ENCODE results near the gene KIF9.

- TF ChIP-seq, protein P1, sequence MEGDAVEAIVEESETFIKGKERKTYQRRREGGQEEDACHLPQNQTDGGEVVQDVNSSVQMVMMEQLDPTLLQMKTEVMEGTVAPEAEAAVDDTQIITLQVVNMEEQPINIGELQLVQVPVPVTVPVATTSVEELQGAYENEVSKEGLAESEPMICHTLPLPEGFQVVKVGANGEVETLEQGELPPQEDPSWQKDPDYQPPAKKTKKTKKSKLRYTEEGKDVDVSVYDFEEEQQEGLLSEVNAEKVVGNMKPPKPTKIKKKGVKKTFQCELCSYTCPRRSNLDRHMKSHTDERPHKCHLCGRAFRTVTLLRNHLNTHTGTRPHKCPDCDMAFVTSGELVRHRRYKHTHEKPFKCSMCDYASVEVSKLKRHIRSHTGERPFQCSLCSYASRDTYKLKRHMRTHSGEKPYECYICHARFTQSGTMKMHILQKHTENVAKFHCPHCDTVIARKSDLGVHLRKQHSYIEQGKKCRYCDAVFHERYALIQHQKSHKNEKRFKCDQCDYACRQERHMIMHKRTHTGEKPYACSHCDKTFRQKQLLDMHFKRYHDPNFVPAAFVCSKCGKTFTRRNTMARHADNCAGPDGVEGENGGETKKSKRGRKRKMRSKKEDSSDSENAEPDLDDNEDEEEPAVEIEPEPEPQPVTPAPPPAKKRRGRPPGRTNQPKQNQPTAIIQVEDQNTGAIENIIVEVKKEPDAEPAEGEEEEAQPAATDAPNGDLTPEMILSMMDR (IDR thresholded peaks at IDR 0.05; ENCODE audit: insufficient read depth, low read depth, low read length): no peak
- TF ChIP-seq EZH2 (IDR thresholded peaks at IDR 0.05; ENCODE audit: insufficient read depth, low read length): no peak
These were observed 566 bp upstream of the KIF9 start for GRCh38 chr3:47283193-47283537.

Data from astrocyte (in vitro differentiated cells and primary cell).